NB4 (cell line): ENCODE measurements around the gene FJX1.

ENCODE experiments used
- CTCF ChIP-seq: IDR thresholded peaks from one replicate; pipeline ENCODE4 v1.5.1; 2012; ENCODE audit warnings: low read depth, low read length
- POLR2A ChIP-seq: IDR thresholded peaks from 2 replicates; pipeline ENCODE4 v1.6.1; 2011; ENCODE audit warnings: mild to moderate bottlenecking; ENCODE audit not compliant: insufficient read length; ENCODE audit errors: extremely low read depth

GRCh38 chr11:35586222-35586621 lies 32.0 kb upstream of the FJX1 start:
- no peak for TF ChIP-seq CTCF
- TF ChIP-seq POLR2A, result no peak
